GM18519 (cell line): ENCODE data around the gene CHML.

Experiments
- ATAC-seq: cut with Tn5 transposase; IDR thresholded peaks from one replicate; pipeline ENCODE4 v1.9.1; 2021; ENCODE audit warnings: mild to moderate bottlenecking, moderate library complexity; ENCODE audit not compliant: unreplicated experiment, low FRiP score

The CHML gene

DNA sequence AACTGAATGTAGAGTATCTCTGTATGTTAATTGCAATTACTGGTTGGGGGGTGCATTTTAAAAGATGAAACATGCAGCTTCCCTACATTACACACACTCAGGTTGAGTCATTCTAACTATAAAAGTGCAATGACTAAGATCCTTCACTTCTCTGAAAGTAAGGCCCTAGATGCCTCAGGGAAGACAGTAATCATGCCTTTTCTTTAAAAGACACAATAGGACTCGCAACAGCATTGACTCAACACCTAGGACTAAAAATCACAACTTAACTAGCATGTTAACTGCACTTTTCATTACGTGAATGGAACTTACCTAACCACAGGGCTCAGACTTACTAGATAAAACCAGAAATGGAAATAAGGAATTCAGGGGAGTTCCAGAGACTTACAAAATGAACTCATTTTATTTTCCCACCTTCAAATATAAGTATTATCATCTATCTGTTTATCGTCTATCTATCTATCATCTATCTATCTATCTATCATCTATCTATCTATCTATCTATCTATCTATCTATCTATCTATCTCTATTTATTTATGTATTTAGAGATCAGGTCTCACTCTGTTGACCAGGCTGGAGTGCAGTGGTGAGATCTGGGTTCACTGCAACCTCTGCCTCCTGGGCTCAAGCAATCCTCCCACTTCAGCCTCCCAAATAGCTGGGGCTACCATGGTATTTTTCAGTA, 47.8 kb downstream of the CHML start:
- ATAC-seq: peak; percentile 79

DNA sequence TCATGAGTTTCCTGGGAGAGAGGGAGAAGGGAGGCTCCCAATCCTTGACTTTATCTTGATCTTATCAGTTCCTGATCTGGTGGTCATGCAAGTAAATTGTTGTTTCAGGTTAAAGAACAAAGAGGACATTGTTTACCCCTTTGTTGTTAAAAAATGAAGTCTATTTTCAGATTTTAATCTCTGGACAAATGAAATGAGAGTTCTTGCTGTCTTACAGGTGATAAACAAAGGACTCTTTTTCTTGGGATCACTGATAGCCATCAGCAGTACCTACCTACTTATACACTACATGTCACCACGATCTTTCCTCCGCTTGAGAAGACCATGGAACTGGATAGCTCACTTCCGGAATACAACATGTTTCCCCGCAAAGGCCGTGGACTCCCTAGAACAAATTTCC, 48.4 kb downstream of the CHML start:
- no peak for ATAC-seq

DNA sequence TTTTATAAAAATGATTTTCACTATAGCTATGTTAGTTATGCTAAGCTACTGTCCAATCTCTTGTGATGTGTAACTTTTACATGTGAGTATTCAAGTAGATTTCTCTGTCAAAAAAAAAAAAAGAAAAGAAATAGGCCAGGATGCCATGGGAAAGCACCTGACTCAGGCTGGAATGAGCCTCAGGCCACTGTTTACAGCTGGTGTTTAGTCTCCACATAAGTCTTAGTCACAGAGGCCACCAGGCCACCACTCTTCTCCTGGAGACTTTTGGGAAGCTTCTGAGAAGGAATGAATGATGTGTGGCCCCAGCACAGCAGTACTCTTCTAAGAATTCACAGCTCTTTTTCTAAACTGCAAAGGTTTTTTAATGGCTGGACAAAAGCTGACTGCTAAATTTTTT, 48.9 kb downstream of the CHML start:
- ATAC-seq: no peak

DNA sequence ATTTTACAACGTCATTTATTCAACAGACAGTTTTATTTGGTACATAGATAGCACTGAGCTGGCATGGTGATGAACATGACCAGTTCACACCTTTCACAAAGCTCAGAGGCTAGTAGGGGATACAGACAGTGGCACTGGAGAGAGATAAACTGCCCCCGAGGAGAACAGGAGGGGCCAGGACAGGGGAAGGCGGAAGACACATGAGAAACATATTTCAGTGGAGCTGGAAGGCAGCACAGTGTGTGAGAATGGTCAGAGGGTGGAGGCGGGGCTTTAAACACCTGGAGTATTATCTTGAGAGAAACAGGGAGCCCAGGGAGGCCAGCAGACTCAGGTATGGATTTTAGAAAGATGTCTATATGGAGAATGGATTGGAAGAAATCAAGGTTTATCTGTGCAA, 49.5 kb downstream of the CHML start:
- no peak for ATAC-seq
